HTR-8/SVneo (cell line): Measurements from ENCODE around the gene CLCNKA.
"Not testable (repeated sequence)": the region's sequence is repeated elsewhere in the genome, so short reads cannot be mapped to it uniquely, and the experiment has no call there.

Source experiments
- DNase-seq: peaks from one replicate; pipeline ENCODE4 v3.0.0; 2011; ENCODE audit warnings: low spot score, mixed read lengths; ENCODE audit not compliant: insufficient read length
- FAIRE-seq: peaks from 2 replicates; lab custom pipeline; 2011; peaks lifted over from hg19 to GRCh38; lab: Jason Lieb, UNC

The CLCNKA gene

DNA sequence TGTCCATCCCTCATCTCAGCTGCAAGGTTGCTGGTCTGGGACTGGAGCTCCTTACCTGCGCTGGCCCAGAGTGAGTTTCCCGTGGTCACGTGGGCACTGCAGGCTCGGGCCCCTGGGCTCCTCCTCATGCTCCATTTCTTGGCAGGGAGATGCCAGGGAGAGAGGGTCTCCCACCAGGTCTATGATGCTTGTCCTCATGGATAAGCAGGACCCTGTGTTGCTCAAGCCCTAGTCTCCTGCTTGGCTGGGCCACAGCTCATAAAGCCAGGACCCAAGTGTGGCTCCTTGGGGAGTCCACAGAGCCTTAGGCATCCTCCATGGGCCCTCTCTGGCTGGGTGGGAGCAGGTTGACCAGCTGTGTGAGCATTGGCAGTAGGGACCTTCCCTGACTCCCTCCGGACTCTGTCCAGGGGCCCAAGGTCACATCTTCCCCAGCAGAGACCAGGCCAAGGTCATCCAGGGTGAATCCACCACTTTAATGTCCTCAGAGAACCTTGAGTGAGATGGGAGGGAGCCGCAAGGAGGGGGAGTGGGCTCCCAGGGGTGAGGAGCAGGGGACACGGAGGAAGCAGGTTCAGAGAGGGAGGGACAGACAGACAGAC, 35.6 kb downstream of the CLCNKA start:
- not testable (repeated sequence) for FAIRE-seq, DNase-seq

DNA sequence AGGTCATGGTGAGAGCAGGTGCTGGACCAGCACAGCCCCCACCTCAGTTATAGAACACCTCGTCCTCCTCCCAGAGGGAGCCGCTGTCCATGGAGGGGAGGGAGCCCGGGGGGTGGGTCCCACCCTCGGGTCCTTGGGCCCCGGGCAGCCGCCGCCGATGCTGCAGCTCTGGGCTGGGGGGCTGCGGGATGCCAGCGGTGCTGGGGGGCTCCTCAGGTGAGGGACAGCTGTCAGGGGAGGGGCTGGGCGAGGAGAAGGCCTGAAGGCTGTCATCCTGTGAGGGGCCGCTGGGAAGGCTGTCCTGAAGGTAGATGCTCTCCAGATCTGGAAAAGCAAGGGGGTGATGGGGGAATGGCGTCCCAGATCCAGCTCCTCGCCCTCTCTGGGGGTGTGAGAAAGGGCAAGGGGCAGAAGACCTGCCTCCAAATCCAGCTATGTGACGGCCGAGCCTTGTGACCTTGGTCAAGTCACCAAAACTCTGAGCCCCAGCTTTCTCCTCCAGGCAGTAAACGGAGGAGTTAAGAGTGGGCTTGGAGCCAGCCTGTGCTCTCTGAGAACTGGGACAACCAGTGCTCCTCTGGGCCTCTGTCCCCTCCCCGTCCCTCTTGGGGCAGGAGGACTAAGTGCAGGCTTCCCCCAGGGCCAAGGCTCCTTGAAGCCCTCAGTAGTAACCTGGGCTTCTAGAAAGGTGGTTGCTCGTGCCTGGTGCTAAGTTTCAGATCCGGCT, 36.7 kb downstream of the CLCNKA start:
- not testable (repeated sequence) for FAIRE-seq

DNA sequence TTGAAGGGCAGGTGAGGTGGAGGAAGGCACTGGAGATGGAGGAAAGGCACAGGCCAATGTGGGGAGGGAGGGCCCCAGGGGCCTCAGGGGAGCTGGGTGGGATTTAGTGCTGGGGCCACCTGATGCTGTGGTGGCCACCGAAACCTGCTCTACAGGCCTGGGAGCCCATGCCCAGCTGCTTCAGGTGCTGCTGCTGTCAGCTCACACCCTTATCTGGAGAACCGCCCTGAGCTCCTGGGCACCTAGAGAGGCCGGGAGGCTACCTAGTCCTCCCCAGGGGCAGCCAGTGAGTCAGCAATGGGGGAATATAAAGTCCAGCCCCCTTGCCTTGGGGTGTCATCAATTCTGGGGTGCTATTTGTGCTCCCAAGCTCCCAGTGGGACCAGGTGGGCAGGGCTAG, 39.4 kb downstream of the CLCNKA start:
- FAIRE-seq (no peak), DNase-seq (no peak)

More for the DNA sequence above, 36.7 kb downstream of the CLCNKA start:
- not testable (repeated sequence) for DNase-seq

DNA sequence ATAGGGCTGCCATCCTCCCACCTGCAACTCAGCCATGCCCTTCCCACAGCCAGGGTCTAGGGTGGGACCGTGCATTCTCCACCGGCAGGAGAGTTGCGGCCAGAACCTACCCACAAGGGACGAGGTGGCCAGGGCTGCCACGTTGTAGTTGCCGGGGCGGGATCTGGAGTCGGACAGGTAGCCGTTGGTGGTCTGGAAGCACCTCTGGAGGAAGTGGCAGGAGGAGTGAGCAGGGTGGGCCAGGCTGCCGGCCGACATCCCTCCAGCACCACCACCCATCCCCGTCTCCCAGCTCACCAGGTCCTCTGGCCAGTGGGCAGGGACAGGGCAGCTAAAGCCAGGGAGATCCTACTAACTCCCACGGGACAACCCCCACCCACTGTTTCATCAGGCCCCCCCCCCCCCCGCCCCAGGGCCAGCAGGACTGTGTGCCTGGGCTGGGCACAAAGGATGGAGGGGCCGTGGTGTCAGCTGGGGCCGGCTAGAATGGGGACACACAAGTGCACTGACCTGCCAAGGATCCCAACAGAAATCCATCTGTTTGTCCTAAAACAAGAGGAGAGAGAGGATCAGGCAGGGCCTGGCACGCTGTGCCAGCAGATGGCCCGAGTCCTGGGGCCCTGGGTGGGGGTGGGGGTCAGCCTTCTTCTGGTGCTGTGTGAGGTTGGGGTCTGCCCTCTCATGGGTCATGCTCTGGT, 40.3 kb downstream of the CLCNKA start:
- DNase-seq, FAIRE-seq: not testable (repeated sequence)

DNA sequence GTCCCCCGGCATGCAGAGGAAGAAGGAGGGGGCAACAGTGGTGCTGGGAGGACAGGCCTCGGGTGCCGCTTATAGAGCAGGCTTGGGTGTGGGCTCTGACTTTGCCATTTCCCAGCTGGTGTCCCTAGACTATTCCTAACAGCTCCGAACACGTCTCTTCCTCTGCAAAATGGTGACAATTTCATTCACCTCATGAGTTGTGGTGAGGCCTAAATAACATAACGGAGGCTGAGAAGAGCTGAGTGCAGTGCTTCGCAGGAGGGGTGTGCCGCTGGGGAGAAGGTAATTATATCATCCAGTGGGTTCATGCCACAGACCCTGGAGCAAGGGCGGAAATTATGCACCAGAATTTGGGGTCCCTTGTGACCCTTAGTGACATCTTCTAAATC, 40.8 kb downstream of the CLCNKA start:
- FAIRE-seq, DNase-seq: not testable (repeated sequence)

DNA sequence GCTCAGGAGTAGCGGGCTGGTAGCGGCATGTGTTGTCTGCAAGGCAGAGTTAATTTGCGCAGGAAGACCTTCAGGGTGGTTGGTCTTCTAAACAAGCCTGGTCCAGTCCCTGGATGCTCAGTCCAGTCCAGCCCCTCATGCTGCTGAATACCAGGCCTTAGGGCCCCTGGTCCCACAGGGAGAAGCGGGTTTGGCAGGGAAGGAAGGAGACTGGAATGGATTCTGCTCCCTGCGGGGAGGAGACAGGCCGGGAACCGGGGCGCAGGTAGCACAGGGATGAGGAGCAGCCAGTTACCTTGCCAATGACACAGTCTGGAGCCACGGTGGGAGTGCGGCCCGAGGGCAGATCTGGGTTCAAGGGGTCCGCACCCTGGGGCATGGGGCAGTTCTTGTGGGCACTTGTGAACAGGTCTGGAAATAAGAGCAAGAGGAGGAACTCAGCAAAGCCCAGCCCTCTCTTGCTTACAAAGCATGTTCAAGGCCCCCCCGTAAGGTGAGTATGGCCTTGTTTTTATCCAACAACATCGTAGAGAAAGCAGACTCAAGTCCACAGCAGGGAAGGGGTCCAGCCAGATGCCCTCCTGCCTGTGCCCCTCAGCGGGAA, 41.5 kb downstream of the CLCNKA start:
- no peak for DNase-seq
- FAIRE-seq, result no peak

DNA sequence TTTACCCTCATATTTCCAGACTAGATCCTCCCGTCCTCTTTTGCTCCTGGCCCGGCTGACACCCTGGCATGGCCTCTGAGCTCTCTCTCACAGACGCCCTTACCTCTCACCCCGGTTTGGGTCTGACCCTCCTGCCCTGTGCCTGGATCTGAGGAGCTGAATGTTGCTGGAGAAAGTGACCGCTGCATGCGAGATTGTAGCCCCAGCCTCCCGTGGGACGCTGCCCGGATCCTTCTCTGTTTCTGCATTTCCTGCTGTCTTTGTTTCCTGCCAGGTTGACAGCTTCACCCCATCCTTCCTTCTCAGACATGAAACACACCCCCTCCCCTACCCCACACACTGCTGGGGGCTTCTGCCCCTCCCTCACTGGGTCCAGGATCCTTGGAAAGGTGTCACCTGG, 42.1 kb downstream of the CLCNKA start:
- no peak for FAIRE-seq
- no peak for DNase-seq

DNA sequence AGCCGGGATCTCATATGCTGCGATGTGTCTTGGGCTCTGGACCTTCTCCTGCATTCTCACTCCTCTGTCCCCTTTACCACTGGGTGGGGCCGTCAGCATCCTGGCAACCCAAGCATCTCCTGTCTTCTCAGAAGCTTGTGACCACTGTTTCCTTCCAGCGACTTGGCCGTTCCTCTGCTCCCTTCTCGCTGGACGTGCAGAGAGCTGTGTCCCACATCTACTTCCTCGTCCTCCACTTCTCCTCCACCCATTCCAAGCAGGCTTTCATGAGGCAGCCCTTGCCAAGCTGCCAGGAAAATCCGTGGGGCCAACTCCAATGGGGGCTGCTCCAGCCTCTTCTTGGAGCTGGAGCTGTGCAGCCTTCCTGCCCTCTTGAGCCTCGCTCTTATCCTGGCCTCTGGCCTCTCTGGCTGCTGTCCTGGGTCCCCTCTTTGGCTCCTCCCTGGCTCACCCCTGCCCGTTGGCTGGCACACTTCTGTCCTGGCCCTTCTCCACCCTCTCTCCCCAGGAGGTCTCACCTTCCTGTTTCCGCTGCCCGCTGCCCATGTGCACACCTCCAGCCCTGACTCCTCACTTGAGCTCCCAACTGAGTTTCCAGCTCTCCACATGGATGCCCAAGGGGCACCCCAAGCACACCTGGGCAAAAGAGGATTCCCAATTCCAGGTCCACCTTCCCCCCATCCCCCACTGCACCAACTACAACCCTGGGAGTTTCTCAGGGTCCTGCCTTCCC, 42.9 kb downstream of the CLCNKA start:
- FAIRE-seq, result no peak
- no peak for DNase-seq

DNA sequence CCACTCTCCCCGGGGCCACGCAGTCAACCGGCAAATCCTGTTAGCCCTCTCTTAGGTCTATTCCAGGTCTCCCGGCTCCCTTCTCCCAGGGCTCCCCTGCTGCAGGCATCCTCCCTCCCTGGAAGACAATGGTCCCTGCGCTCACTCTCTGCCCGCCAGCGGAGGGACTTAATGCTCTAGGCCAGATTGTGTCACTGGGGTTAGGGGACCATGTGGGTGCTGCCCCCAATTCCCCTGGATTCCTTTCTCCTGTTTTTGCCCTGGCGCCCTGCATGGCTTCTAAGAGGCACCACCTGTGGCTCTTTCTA, 43.4 kb downstream of the CLCNKA start:
- DNase-seq (no peak), FAIRE-seq (no peak)

DNA sequence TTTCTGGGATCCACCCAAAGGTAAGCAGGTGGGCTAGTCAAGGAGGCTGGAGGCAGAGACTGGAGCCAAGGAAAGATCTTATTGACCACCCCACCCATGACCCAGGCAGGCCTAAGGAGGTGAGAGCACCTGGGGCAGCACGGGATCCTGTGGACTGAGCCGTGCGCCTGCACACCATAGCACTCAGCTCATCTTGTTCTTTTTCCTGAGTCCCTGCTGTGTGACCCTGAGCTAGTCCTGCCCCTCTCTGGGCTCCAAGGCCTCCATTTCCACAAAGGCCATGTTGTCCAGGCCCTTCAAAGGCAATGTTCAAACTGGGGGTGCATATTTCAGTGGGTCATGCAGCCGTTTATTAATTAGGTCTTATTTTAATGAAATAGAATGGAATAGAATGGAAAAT, 44.4 kb downstream of the CLCNKA start:
- FAIRE-seq, result no peak

DNA sequence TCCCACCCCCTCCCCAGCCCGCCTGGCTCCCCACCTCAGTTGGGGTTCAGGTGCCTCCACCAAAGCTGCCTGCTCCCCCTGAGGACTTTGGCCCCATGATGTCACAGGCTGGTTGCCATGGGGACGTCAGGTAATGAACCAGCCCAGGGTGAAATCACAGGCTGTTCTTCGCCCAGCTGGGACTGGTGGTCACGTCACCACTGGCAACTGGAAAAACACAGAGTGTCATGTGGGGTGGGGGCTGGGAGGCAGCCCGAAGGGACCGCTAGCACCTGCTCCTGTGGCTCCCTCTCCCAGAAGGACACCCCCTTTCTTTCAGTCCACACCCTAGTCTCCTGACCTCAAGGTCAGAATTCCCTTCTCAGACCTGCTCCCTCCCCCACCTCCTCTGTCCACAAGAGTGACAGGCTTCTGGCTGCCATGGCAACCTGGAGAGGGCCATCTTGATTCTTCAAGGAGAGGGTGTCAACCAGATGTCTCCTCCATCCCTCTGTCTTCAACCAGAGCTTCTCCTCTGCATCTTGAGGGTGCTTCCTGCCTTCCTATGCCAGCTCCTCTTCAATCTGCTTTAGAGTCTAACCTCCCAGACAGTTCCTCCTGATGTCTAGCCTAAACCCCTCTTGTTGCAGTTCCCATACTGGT, 45.4 kb downstream of the CLCNKA start:
- DNase-seq, result no peak

More for the DNA sequence above, 44.4 kb downstream of the CLCNKA start:
- DNase-seq, result no peak

DNA sequence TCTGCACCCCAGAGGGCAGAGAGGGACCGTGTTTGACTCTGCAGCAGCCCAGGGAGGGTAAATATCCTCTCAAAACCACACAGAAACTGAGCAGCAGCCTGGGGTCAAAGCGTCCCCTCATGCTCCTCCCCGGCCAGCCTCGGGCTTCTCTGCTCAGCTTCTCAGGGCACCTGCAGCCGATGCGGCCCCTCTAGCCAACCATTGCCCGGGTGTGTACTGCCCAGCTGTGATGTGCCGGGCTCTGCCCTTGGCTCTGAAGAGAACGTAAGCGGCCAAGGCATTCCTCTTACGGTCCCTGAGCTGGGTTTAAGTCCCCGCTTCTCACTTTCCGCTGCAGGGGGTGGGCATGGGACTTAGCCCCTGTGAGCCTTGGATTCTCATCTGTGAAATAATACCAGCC, 46.1 kb downstream of the CLCNKA start:
- no peak for FAIRE-seq

More for the DNA sequence above, 45.4 kb downstream of the CLCNKA start:
- FAIRE-seq, result no peak

DNA sequence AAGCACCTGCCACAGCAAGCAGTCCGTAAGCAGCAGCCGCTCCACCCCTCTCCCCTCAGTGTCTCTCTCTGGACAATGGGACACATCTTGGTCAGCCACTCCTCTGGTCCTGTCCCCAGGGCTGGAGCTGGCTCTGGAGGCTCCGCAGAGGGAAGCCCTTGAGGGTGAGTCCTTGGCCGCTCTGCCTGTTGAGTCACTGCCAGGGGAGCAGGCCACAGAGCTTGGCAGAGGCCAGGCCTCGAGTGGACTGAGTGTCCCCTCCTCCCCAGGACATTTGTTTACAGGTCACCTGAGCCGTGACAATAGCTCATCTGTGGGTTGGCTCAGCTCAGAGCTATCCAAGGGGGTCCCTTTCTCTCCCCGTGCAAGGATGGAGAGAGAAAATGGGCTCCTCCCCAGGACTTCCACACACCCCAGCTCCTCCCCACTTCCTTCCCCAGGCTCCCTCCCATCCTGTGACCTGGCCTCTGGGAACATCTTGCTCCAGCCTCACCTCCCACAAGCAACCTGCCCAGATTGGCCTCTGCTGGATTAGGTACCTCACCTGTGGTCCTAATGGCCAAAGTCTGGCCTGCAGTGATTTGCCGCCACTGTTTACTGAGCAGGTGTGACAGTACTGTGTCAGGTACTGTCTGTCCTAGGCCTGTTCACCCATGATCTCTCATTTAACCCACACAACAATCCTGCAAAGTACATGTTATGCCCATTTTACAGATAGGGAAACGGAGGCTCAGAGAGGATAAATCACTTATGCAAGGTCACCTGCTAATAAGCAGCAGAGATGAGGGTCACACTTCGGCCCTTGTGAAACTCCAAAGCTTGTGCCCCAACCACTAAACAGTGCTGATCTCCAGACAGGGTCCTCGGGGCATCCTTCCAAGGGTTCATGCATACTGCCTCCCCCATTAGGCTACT, 46.8 kb downstream of the CLCNKA start:
- FAIRE-seq, result no peak
- no peak for DNase-seq

More for the DNA sequence above, 46.1 kb downstream of the CLCNKA start:
- no peak for DNase-seq

DNA sequence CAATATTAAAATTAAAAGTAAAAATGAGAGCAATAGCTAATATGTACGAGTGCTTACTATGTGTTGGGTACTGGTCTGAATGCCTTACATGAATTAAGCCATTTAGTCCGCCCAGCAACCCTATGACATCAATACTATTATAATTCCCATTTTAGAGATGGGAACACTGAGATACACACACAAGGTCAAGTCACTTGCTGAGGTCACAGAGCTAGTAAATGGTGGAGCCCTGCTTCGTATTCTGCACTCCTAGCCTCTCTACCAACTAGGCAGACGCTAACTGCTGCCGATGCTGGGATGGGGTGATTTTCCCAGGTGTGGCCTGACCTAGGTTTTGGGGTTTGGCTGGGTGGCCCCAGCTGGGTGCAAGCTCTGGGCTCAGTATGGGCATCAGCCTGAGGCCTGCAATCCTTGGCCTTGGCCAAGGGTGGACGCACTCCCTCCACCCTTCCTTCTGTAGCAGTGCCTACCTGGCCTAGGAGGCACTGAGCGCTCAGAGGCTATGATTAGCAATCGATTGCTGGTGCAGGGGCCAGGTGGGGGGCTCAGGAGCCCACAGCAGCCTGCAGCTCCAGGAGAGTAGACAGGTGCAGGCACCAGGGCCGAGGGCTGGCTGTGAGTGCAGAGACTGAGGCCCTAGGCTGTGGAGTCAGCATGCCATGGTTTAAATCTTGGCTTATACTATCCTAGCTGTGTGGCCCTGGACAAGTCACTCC, 49.0 kb downstream of the CLCNKA start:
- FAIRE-seq (no peak), DNase-seq (no peak)

DNA sequence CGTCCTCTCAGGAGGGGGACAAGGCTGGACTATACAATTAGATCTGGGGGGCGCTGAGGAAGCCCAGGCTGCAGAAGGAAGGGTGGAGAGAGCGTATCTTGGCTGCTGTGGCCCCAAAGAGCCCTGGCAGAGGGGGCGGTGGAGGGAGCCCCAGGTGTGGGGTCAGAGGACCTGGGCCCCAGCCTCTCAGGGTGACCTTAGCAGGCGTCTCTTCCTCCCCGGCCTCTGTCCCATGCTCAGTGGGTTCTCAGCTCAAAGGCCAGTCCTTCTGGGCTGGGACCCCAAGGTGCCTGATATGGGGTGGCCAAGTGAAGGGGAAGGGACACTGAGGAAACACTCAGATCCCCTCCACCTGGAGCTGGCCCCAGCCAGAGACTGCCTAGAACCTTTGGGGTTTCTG, 49.8 kb downstream of the CLCNKA start:
- no peak for FAIRE-seq
- no peak for DNase-seq

DNA sequence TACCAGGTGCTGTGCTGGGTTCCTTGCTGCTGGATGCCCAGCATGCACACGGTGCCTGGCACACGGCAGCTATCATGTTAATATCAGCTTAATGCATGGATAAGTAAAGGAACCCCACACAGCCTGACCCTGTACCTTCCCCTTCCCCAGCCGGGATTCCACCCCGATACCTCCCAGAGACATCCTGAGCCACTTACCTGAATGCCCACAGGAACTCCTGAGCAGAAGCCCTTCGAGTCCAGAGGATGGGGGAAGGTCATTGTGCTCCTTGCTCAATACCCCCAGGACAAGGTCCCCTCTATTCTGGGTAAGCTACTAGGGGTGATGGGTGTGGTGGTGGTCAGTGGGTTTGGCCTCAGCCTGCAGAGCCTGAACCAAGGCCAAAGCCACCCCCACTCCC, 50.3 kb downstream of the CLCNKA start:
- DNase-seq, result no peak
- no peak for FAIRE-seq

DNA sequence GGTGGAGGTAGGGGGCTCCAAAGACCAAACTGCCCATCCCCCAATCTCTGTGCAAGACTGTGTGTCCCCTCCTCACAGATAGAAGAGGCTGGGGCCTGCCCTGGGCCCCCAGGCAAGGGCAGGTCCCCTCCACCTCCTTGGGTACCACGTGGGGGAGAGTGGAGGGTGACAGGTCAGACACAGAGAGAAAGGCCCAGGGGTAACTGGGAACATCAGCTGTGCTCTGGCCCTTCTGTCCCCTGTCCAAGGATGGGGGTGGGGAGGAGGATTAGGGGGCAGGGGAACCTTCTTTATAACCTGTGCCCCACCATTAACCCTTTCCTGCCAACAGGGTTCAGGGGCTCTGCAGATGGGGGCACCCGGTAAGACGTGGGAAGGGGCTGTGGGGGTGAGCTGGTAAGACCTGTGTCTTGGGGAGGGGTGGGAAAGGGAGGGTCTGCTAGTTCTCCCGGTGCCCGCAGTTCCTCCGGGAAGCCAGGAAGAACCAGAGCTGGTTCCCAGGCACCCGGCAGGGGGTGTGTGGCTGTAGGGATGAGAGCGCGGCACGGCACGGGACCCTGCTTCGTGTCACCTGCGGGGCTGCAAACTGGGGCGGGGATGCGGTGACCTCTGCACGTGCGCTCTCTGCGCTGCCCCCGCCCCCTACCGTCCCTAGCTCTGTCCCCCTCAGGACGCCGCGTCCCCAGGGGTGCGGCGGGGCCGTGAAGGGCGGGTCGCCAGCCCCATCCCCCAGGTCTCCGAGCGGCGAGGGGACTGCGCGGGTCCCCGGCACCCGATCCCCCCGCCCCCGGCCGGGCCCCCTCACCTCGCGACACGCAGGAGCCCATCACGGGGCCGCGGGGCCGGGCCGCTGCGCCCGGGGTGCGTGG, 51.0 kb downstream of the CLCNKA start:
- DNase-seq, result no peak
- FAIRE-seq, result no peak
